Testis (tissue), 2 donors: ENCODE measurements around the gene KCNK10.

Experiments used
- POLR2A ChIP-seq: fragments of 450-650 bp; IDR thresholded peaks from one replicate; pipeline ENCODE4 v1.6.1; 2017; ENCODE audit warnings: antibody characterized with exemption, mild to moderate bottlenecking, moderate library complexity
- TF ChIP-seq, protein P1 (sequence below), 3 experiments: fragments of 450-650 bp in 2 of 3; fragments of 200-600 bp in 1 of 3; sonication (generic) in 1 of 3; IDR thresholded peaks; one replicate each; pipeline ENCODE4 v1.5.1; 2016 to 2019; ENCODE audit warnings: antibody characterized with exemption in 3 of 3, mild to moderate bottlenecking in 2 of 3, moderate library complexity in 1 of 3

DNA sequence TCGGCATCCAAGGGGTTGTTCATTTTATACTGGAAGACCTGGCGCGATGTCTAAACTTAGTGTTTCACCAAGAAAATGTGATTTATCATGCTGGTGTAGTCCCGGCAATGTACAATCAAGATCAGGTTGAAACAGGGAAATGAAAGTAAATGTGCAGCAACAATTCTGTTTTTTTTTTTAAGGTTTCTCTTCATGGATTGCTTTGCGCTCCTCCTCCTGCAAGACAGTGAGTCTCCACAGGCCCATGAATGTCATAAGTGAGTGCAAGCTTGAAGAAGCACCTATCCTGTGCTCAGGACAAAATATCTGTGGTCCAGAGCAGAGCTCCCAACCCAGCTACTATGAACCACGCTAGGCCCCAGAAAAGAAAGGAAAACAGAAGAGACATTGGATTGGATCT, 143.4 kb downstream of the KCNK10 start:
- TF ChIP-seq, protein P1, sequence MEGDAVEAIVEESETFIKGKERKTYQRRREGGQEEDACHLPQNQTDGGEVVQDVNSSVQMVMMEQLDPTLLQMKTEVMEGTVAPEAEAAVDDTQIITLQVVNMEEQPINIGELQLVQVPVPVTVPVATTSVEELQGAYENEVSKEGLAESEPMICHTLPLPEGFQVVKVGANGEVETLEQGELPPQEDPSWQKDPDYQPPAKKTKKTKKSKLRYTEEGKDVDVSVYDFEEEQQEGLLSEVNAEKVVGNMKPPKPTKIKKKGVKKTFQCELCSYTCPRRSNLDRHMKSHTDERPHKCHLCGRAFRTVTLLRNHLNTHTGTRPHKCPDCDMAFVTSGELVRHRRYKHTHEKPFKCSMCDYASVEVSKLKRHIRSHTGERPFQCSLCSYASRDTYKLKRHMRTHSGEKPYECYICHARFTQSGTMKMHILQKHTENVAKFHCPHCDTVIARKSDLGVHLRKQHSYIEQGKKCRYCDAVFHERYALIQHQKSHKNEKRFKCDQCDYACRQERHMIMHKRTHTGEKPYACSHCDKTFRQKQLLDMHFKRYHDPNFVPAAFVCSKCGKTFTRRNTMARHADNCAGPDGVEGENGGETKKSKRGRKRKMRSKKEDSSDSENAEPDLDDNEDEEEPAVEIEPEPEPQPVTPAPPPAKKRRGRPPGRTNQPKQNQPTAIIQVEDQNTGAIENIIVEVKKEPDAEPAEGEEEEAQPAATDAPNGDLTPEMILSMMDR (IDR thresholded peaks at IDR 0.05), result no peak
- TF ChIP-seq POLR2A, result no peak
